MCF 10A (cell line): ENCODE results near the gene EVC2. TPM values are rescaled to one million over a fixed set of nuclear protein-coding genes. Genes with fewer than 3 reads are reported as not detected.

Experiments used
- BruUV-seq: library from RNA; stranded (reverse); fragments of 400-500 nt; replicated peaks from 2 replicates; lab custom pipeline; 2021; lab: Mats Ljungman, UMichigan
- CTCF ChIA-PET: fragments of 300-600 bp; sonication (Branson Sonifier 250); formaldehyde crosslinking; extraction: SDS; loops from one replicate; lab custom pipeline; 2021; ENCODE audit warnings: antibody characterized with exemption, inconsistent platforms; lab: Yijun Ruan, JAX
- POLR2A ChIA-PET: fragments of 300-600, 350-650 bp; sonication (Branson Sonifier 250); formaldehyde crosslinking; extraction: SDS; loops from one replicate; lab custom pipeline; 2020; ENCODE audit warnings: antibody characterized with exemption, inconsistent platforms; lab: Yijun Ruan, JAX
- DNase-seq: peaks from one replicate; pipeline ENCODE4 v3.0.0-alpha.2; 2018; ENCODE audit not compliant: unreplicated experiment
- H3K27ac Mint-ChIP-seq: one replicate; pipeline ENCODE4 v1.8.0; 2022; ENCODE audit warnings: mild to moderate bottlenecking, low read depth, mixed read lengths; ENCODE audit not compliant: unreplicated experiment
- H3K27me3 Mint-ChIP-seq: one replicate; pipeline ENCODE4 v1.8.0; 2022; ENCODE audit warnings: mixed read lengths; ENCODE audit not compliant: insufficient read depth, unreplicated experiment
- H3K36me3 Mint-ChIP-seq: one replicate; pipeline ENCODE4 v1.8.0; 2022; ENCODE audit warnings: mild to moderate bottlenecking, moderate library complexity, mixed read lengths; ENCODE audit not compliant: insufficient read depth, unreplicated experiment
- H3K4me1 Mint-ChIP-seq: one replicate; pipeline ENCODE4 v1.8.0; 2022; ENCODE audit warnings: mixed read lengths; ENCODE audit not compliant: insufficient read depth, unreplicated experiment
- H3K4me3 Mint-ChIP-seq: one replicate; pipeline ENCODE4 v1.8.0; 2022; ENCODE audit warnings: mild to moderate bottlenecking, moderate library complexity, mixed read lengths; ENCODE audit not compliant: unreplicated experiment
- H3K9me3 Mint-ChIP-seq: one replicate; pipeline ENCODE4 v1.8.0; 2022; ENCODE audit warnings: mixed read lengths; ENCODE audit not compliant: unreplicated experiment
- intact Hi-C: fragments of 100-400 bp; cut with micrococcal nuclease; formaldehyde crosslinking; loops from 2 replicates; pipeline ENCODE4 v1.14.1; 2022
- total RNA-seq: library from RNA; stranded (reverse); gene quantifications from 2 replicates; pipeline ENCODE4 v1.2.3, GENCODE V29; 2022
- TF ChIP-seq, protein P1 (sequence below): fragments of 200-600 bp; IDR thresholded peaks from one replicate; pipeline ENCODE4 v1.8.0; 2022; ENCODE audit warnings: antibody characterized with exemption, mild to moderate bottlenecking; ENCODE audit not compliant: unreplicated experiment

EVC2 gene
- total RNA-seq, 1 experiment from 2014 or later, result 5.5 TPM

DNA sequence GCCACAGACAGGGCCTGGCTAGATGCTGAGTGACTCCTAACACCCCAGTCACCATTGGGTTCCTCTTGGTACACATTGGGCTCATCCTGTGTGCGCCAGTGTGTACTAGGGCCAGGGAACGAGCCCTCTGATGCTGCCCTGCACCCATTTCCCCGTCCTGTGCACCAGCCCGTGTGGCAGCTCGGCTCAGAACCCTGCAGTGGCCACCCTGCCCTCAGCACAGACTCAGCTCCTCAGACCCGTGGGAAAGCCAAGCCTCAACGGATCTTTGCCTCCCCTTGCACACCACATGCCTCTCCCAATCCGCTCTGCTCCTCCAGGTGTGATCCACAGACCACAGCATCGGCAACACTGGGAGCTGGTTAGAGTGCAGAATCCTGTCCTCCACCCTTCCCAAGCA, 41.2 kb upstream of the EVC2 start:
- H3K9me3 Mint-ChIP-seq, result no peaks in the 10 kb centered on the region
- no peak overlapping the region for H3K4me3 Mint-ChIP-seq
- ChIA-PET POLR2A (interaction anchor here (1.3 kb wide), 1 partner anchor 39 kb away, joined by 4 read pairs; the partner anchor contains the start of gene EVC), CTCF (interaction anchor here (0.6 kb wide), 2 partner anchors 755 to 1423 kb away, joined by 3 to 5 read pairs; no protein-coding TSS in a partner anchor)
- TF ChIP-seq, protein P1, sequence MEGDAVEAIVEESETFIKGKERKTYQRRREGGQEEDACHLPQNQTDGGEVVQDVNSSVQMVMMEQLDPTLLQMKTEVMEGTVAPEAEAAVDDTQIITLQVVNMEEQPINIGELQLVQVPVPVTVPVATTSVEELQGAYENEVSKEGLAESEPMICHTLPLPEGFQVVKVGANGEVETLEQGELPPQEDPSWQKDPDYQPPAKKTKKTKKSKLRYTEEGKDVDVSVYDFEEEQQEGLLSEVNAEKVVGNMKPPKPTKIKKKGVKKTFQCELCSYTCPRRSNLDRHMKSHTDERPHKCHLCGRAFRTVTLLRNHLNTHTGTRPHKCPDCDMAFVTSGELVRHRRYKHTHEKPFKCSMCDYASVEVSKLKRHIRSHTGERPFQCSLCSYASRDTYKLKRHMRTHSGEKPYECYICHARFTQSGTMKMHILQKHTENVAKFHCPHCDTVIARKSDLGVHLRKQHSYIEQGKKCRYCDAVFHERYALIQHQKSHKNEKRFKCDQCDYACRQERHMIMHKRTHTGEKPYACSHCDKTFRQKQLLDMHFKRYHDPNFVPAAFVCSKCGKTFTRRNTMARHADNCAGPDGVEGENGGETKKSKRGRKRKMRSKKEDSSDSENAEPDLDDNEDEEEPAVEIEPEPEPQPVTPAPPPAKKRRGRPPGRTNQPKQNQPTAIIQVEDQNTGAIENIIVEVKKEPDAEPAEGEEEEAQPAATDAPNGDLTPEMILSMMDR, result no peak
- H3K4me1 Mint-ChIP-seq, result peaks cover 7% of the 10 kb centered on the region
- no peaks in the 10 kb centered on the region for H3K27me3 Mint-ChIP-seq
- DNase-seq, result no peak
- no TSS peak for BruUV-seq
- H3K27ac Mint-ChIP-seq, result no peak overlapping the region
- intact Hi-C loops, result no loop called here
- H3K36me3 Mint-ChIP-seq, result peaks cover 42% of the 10 kb centered on the region

DNA sequence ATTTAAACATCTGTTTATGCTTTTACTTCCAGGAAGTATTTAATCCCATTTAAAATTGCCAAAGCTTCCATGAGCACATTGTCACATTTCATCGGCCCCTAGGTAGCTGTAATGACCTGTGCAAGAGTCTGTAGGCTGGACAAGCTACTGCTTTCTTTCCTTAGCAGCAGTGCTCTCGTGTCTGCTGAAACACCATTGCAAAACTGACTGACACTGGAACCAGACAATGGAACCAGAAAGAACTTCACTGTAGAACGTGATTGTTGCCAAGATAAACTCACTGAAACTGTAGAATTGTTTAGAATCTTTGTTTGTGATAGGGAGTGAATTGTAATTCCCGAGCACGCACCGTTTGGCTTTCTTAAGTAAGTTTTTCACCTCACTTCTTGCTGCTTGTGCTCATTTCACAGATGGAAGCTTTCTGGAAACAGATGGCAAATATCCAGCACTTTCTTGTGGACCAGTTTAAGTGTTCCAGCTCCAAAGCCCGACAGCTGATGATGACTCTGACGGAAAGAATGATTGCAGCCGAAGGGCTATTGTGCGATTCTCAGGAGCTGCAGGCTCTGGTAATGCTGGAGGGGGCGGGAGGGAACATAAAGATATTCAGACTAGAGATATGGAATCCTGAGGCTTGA, 39.5 kb upstream of the EVC2 start:
- intact Hi-C loops, result no loop called here
- ChIA-PET POLR2A (interaction anchor here (0.6 kb wide), 1 partner anchor 26 kb away, joined by 3 read pairs; no protein-coding TSS in a partner anchor), CTCF (interaction anchor here (0.6 to 0.9 kb wide), 3 partner anchors 38 to 48 kb away, joined by 3 to 5 read pairs (median 3); no protein-coding TSS in a partner anchor)
- H3K27me3 Mint-ChIP-seq, result no peaks in the 10 kb centered on the region
- no peaks in the 10 kb centered on the region for H3K4me1 Mint-ChIP-seq
- no TSS peak for BruUV-seq
- peaks cover 35% of the 10 kb centered on the region for H3K36me3 Mint-ChIP-seq
- DNase-seq, result no peak
- no peaks in the 10 kb centered on the region for H3K9me3 Mint-ChIP-seq
- TF ChIP-seq, protein P1, result no peak
- no peak overlapping the region for H3K4me3 Mint-ChIP-seq
- no peak overlapping the region for H3K27ac Mint-ChIP-seq

DNA sequence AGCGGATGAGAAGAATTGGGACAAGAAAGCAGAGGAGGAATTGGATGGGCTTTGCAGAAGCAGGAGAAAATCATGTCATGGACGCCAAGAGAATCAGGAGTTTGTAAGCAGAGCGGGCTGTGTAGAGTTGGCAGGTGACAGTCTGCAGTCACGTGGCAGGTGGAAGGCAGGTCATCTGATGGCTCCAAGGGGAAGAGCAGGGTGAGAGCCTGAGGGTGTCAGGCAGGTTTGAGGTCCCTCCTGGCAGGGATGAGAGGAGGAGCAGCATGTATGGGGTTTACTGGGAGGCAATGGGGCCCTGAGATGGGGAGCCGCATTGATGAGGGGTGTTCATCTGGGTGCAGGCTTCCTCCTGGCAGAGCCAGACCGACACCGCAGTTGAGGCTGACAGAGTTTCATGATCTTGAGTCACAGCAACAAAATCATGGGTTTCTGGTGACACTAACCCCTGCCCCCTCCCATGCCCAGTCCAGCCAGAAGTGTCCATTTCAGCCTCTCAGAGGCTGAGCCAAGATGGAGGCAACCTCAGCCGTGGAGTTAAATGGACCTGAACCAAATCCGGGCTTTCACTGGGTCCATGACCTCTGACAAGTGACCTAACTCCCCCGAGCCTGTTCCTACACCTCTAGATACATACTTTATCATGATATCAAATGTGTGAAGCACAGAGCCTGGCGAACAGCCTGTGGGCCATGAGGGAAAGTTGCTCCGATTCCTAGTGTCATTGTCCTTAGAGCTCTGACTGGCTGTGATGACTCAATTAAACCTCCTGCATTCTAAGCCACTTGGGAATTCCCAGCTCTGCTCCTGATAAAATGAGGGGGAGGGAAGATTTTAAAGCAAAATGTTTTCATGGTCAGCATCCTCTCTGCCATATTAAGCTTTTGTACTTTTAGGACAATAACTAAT, 38.7 kb upstream of the EVC2 start:
- CTCF ChIA-PET, result interaction anchor here (0.6 to 1.3 kb wide), 4 partner anchors 37 to 48 kb away, joined by 3 to 5 read pairs (median 3); no protein-coding TSS in a partner anchor
- no peaks in the 10 kb centered on the region for H3K4me1 Mint-ChIP-seq
- intact Hi-C loops, result no loop called here
- BruUV-seq, result no TSS peak
- peak overlapping the region; percentile 65 for H3K27ac Mint-ChIP-seq
- no peak overlapping the region for H3K4me3 Mint-ChIP-seq
- no peaks in the 10 kb centered on the region for H3K27me3 Mint-ChIP-seq
- H3K9me3 Mint-ChIP-seq, result no peaks in the 10 kb centered on the region
- POLR2A ChIA-PET, result no interaction called here
- H3K36me3 Mint-ChIP-seq, result peaks cover 35% of the 10 kb centered on the region
- TF ChIP-seq, protein P1, result no peak
- no peak for DNase-seq

- TF ChIP-seq, protein P1, result no peak
- intact Hi-C loops, result no loop called here
- DNase-seq, result no peak
- POLR2A ChIA-PET, result no interaction called here
- H3K9me3 Mint-ChIP-seq, result no peaks in the 10 kb centered on the region
- CTCF ChIA-PET, result interaction anchor here (1.3 kb wide), 1 partner anchor 44 kb away, joined by 3 read pairs; no protein-coding TSS in a partner anchor
- H3K4me1 Mint-ChIP-seq, result no peaks in the 10 kb centered on the region
- peaks cover 35% of the 10 kb centered on the region for H3K36me3 Mint-ChIP-seq
- peak overlapping the region; percentile 65 for H3K27ac Mint-ChIP-seq
- no peak overlapping the region for H3K4me3 Mint-ChIP-seq
- no peaks in the 10 kb centered on the region for H3K27me3 Mint-ChIP-seq
- BruUV-seq, result no TSS peak
Measured at GRCh38 chr4:5746250-5746649, 37.9 kb upstream of the EVC2 start.
